ENCODE results near the gene DDHD1. TPM values are rescaled to one million over a fixed set of nuclear protein-coding genes. Genes with fewer than 3 reads are reported as not detected.
"Not testable (repeated sequence)": the region's sequence is repeated elsewhere in the genome, so short reads cannot be mapped to it uniquely, and the experiment has no call there.

DDHD1 gene
- total RNA-seq, 1 donor from 2014 or later = 19.6 TPM

DNA sequence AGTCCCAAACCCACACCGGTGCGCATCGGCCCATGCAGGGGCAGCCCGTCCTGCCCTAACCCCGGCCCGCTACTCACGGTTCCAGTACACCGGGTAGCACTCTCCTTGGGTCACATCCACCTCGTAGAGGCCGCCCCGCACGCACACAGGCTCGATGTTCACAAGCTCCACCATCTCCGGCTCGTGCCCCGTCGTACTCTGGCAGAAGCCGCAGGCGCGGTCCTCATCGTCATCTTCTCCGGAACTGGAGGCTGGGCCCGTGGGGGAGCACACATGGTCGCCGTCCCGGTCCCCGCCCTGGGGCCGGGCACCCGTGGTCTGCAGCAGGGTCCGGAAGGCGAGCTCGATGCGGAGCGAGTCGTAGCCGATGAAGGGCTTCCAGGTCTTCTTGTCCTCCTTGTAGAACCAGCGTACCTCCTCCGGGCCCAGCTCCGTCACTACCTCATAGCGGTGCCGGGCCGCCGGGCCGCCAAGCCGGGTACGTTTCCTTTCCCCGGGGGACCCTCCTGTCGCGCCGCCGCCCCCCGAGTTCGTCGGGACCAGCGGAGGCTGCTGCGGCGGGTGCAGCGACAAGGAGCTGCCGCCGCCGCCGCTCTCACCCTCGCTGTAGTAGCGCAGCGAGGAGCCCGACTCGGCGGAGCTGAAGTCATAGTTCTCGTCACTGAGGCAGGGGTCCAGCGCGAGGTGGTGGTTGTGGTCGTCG, 788 bp downstream of the DDHD1 start:
- DNase-seq (ENCODE audit: extremely low read depth, low read depth, low spot score) = no peak

DNA sequence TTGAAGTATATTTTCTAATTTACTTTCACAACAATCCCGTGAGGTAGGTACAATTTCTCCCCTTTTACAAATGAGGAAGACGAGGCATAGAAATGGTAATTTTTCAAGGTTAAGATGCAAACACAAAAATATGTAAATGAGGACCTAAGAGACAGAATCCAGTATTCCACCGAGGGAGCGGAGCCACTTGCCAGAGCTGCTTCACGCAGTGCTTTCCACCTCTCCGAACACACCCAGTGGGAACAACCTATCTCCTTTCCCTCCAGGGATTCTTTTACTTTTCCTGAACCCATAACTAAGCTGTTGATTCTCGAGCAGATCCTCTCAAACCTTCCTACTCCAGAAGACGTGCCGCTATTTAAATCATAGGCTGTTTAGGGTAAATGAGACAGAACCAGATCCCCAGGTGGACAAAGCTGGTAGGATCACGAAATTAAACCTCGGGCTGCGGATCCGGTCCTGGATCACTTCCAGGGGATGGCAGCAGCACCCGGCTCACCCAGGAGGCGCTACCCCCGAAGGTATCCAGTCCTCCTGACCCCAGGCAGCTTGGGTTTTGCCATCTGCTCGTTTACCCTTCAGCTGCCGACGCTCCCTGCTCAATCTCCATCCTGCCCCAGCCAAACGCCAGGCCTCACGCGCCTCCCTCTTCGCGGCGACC, 1.5 kb downstream of the DDHD1 start:
- peak; percentile 9 for DNase-seq (ENCODE audit: extremely low read depth, low read depth, low spot score)

DNA sequence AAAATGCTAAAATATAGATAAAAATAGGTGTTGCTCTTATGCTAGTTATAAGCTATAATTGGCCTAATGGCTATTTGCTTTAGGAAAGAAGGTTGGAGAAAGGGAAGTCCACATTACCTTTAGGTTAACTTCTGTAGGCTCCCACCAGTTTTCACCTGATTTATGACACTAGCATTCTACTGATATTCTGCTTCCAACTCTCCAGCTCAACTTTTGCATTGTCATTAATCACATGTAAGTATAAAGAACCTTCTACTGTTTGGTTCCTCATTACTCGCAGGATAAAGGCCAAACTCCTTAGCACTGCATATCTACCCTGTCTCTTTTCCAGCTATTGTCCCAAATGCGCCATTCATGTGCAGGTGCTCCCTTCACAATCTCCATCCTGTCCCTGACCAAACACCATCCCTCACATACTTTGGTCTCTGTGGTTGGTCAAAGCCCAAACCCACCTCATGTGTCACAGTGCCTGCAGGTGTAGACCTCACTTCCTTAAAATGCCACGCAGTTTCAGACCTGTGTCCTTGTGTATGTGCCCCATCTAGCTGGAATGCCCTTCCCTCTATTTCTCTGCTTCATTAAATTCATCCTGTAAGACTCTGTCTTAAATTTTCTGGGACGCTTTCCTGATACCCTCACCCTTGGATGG, 3.3 kb downstream of the DDHD1 start:
- DNase-seq (ENCODE audit: extremely low read depth, low read depth, low spot score) = no peak

DNA sequence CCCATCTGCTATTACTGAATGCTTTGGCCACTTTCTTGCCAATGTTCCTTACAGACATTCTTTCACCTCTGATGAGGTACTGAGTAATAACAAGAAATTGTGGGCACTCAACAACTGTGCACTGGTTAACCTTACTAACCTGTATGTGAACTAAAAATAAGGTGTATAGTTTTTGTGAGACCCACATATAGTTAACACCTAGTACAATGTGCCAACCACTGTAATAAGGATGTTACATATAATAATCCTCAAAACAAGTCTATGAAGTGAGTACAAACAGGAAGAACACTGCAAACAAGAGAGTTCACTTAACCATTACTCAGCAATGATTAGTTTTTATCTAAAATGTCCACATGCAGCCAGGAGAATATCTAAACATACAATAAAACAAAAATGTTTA, 4.5 kb downstream of the DDHD1 start:
- DNase-seq (ENCODE audit: extremely low read depth, low read depth, low spot score) = no peak

DNA sequence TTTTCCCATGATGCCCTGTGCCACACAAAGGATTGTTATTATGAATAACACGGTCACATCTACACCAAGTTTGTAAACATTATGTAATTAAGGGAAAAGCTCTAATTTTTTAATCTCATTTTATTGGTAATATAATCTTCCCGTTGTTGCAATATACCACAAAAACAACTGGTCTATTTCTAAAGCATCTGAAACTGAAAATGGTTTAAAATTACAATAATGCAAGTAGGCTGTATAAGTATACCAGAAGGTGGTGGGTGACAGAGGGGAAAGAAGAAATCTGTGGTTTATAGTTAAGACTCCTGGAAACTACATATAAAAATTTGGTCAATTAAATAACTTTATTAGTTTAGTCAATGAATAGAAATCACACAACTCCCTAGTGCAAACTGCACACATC, 5.2 kb downstream of the DDHD1 start:
- no peak for DNase-seq (ENCODE audit: extremely low read depth, low read depth, low spot score)

DNA sequence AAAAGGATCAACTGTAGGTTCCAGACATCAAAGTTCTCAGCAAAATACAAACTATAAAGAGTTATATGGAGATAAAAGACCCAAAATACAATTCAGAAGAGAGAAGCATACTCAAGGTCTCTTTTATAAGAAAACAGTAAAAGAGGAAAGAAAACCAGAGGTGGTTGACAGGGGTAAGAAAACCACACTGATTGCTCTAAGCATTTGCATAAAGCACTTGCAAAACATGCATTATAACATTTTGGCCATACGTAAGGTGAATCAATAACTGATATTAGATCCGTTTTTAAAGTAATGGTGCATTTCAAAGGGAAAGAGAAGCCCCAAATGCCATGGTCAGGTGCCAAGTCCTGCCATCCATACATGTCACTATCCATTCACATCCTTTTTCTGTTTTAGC, 5.9 kb downstream of the DDHD1 start:
- DNase-seq (ENCODE audit: extremely low read depth, low read depth, low spot score) = no peak

DNA sequence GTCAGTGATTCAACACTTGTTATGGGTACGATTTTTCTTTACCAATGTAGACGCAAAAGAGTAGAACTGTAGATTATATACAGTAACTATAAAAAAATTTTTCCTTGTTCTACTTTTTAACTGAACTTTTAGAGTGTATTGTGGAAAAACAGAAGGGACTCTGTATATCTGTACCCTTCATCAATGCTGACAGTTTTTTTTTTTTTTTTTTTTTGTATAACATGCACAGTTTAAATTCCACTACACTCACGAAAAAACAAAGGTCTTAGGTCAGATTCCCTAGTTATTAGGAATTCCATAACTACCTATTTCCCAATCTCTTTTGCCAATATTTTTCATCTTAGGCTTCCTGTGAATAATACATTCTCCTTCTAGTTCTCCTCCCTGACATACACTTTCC, 6.4 kb downstream of the DDHD1 start:
- DNase-seq (ENCODE audit: extremely low read depth, low read depth, low spot score) = no peak

DNA sequence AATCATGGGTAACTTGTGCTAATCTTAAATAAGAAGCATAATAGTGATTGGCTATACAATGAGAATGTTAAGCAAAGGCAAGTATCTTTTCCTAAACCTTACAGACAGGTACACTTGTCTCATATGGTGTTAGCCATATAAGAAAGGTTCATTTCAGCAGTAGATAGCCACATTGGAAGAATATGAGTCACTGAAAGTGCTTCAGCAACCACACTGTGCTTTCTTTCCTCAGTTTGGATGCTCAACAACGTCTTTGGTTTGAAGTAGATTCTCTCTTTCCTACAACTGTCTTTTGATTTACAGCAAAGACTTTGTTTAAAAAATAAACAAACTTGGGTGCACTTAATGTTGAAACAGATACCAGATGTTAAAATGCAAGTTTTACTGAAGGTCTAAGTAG, 8.9 kb downstream of the DDHD1 start:
- no peak for DNase-seq (ENCODE audit: extremely low read depth, low read depth, low spot score)

DNA sequence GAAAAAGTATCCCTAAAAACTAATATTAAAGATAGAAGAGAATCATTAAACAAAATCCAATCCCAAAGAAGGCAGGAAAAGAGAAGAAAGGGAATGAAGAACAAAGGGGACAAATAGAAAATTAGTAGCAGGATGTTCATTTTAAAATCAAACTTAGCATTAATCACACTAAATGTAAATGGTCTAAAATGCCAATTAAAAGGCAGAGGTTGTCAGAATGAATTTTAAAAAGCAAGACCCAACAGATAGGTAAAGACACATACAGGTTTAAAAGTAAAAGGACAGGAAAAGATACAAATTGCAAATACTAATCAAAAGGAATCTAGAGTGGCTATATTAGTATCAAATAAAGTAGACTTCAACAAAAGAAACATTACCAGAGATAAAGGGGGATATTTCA, 12.5 kb downstream of the DDHD1 start:
- DNase-seq (ENCODE audit: extremely low read depth, low read depth, low spot score) = no peak

DNA sequence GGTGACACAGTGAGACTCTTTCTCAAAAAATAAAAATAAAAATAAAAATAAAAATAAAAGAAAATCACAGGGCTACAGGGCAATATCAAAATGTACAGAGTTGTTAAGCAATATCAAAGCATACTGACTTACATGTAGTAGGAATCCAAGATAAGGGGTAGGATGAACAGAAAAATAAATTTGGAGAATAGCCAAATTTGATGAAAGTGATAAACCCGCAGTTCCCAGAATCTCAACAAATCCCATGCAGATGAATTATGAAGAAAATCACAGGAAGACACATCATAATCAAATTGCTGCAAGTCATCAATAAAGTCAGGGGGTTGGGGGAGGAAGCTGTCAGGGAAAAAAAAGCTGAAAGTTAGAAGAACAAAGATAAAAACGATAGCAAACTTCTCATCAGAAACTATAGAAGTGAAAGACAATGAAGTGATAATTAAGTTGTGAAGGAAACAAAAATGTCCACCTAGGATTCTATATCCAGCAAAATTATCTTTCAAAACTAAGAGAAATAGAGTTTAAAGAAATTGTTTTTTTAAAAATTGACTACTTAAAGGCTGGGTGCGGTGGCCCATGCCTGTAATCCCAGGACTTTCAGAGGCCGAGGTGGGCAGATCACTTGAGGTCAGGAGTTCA, 15.4 kb downstream of the DDHD1 start:
- no peak for DNase-seq (ENCODE audit: extremely low read depth, low read depth, low spot score)

DNA sequence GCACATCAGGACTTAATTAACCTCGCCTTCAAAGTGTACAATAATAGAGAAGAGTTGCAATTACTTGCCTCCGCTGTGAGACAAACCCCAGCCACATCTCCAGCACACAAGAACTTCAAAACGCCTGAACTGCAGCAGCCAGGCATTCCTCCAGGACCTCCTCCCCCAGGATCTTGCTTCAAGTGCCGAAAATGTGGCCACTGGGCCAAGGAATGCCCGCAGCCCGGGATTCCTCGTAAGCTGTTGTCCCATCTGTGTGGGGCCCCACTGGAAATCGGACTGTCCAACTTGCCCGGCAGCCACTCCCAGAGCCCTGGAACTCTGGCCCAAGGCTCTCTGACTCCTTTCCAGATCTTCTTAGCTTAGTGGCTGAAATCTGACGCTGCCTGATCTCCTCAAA, 22.6 kb downstream of the DDHD1 start:
- not testable (repeated sequence) for DNase-seq (ENCODE audit: extremely low read depth, low read depth, low spot score)

DNA sequence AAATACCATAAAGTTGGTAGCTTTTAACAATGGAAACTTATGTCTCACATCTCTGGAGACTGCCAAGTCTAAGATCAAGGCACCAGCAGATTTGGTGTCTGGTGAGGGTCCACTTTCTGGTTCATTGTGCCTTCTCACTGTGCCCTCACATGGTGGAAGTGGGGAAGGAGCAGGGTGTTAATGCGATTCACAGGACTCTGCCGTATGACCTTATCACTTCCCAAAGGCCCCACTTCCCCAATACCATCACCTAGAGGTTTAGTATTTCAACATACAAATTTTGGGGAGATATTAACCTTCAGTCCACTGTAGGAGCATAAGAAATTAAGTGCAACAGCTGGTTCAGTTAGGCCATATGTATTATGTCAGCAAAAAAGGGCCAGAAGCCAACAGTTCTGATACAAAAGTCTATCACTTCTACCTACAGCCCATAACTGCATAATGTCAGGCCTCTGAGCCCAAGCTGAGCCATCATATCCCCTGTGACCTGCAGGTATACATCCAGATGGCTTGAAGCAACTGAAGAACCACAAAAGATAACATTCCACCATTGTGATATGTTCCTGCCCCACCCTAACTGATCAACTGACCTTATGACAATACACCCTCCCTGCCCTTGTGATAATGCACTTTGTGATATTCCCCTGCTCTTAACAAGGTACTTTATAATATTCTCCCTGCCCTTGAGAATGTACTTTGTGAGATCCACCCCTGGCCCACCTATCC, 24.7 kb downstream of the DDHD1 start:
- no peak for DNase-seq (ENCODE audit: extremely low read depth, low read depth, low spot score)

DNA sequence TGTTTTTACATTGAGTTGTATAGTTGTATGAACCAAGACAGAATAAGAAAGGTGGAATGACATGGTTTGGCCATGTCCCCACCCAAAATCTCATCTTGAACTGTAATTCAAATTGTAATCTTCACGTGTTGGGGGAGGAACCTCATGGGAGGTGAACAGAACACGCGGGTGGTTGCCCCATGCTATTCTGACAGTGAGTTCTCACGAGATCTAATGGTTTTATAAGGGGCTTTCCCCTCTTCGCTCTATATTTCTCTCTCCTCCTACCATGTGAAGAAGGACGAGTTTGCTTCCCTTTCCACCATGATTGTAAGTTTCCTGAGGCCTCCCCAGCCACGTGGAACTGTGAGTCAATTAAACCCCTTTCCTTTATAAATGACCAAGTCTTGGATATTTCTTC, 25.3 kb downstream of the DDHD1 start:
- no peak for DNase-seq (ENCODE audit: extremely low read depth, low read depth, low spot score)

DNA sequence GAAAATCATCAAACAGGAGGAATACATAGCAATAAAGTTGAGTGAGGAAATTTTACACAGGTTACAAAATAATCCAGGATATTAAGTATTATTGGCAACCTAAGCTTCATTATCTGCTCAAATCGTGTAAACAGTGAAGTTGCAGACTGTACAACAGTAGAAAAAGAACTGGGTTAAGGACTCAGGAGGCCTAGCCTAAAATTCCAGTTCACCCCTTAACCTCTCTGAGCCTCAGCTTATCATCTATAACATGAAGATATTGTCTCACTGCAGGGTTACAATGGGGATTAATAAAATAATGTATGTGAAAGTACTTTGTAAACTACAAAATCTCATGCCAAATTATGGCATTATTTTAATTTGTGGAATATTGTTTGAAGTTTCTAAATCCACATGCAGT, 26.0 kb downstream of the DDHD1 start:
- DNase-seq (ENCODE audit: extremely low read depth, low read depth, low spot score) = no peak

DNA sequence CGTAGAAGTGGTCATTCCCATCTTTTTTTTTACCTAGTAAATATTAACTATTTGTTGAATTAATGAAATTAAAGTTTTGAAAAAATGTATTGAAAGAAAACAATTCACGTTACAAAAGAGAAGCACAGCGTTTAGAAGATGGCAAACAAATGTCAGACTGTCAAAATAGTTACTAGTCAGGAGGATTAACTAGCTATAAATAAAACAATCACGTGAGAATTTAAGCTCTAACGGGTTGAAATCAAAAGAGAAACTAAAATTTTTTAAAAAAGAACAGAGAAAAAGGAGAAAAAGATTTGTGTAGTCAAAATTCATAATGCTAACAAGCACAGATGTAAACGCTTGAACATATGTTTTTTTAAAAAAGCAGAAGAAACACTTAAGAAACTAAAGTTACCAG, 26.4 kb downstream of the DDHD1 start:
- no peak for DNase-seq (ENCODE audit: extremely low read depth, low read depth, low spot score)

DNA sequence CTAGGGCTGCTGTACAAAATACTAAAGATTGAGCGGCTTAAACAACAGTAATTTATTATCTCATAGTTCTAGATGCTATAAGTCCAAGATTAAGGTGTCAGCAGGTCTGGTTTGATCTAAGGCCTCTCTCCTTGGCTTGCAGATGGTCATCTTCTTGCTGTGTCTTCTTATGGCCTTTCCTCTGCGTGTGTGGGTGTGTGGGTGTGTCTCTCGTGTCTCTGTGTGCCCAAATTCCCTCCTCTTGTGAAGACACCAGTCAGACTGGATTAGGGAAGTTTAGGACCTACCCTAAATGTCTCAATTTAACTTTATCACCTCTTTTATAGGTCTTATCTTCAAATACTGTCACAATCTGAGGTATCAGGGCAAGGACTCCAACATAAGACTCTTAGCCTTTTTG, 28.3 kb downstream of the DDHD1 start:
- no peak for DNase-seq (ENCODE audit: extremely low read depth, low read depth, low spot score)

DNA sequence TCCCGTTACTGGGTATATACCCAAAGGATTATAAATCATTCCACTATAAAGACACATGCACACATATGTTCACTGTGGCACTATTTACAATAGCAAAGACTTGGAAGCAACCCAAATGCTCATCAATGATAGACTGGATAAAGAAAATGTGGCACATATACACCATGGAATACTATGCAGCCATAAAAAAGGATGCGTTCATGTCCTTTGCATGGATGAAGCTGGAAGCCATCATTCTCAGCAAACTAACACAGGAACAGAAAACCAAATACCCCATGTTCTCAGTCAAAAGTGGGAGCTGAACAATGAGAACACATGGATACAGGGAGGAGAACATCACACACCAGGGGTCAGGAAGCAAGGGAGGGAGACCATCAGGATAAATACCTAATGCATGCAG, 31.7 kb downstream of the DDHD1 start:
- not testable (repeated sequence) for DNase-seq (ENCODE audit: extremely low read depth, low read depth, low spot score)

DNA sequence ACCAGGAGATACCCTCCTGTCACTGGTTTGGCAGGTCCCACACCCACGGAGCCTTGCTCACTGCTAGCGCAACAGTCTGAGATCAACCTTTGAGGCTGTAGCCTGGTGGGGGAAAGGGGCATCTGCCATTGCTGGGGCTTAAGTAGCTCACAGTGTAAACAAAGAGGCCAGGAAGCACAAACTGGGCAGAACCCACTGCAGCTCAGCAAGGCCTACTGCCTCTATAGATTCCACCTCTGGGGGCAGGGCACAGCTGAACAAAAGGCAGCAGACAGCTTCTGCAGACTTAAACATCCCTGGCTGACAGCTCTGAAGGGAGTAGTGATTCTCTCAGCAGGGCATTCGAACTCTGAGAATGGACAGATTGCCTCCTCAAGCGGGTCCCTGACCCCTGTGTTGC, 35.6 kb downstream of the DDHD1 start:
- DNase-seq (ENCODE audit: extremely low read depth, low read depth, low spot score) = not testable (repeated sequence)

DNA sequence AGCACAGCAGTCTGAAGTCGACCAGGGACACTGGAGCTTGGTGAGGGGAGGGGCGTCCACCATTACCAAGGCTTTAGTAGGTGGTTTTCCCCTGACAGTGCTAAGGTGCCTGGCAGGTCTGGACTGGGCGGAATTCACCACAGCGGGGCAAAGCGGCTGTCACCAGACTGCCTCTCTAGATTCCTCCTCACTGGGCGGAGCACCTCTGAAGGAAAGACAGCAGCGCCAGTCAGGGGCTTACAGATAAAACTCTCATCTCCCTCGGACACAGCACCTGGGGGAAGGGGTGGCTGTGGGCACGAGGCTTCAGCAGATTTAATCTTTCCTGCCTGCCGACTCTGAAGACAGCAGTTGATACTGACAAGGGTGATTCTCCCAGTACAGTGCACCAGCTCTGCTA, 39.1 kb downstream of the DDHD1 start:
- no peak for DNase-seq (ENCODE audit: extremely low read depth, low read depth, low spot score)

DNA sequence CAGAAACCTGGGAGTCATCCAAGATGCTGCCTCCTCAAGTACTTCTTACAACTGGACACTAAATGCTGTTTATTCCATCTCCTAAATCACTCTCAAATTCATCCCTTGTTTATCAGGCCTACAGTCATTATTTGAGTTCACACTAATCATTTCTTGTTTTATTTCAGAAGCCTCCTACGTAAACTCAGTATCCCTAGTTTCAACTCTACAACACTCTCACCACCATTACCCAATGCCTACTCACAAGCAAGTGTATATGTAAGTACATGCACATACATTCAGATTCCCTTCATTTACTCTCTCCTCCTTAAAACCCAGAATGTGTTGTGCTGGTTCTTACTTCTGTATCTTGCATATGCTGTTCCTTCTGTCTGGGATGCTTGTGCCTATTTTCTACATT, 43.0 kb downstream of the DDHD1 start:
- no peak for DNase-seq (ENCODE audit: extremely low read depth, low read depth, low spot score)

Data from glomerular endothelial cell (primary cell).